Panc1 (cell line): ENCODE results near the gene REX1BD.

Experiments
- POLR2AphosphoS5 ChIP-seq: IDR thresholded peaks from 2 replicates; pipeline ENCODE4 v1.6.1; 2012; ENCODE audit warnings: mild to moderate bottlenecking, low read depth, low read length, moderate library complexity
- TF ChIP-seq, protein P1 (sequence below): fragments of 450-650 bp; IDR thresholded peaks from 2 replicates; pipeline ENCODE4 v1.5.1; 2017; ENCODE audit warnings: mild to moderate bottlenecking

DNA sequence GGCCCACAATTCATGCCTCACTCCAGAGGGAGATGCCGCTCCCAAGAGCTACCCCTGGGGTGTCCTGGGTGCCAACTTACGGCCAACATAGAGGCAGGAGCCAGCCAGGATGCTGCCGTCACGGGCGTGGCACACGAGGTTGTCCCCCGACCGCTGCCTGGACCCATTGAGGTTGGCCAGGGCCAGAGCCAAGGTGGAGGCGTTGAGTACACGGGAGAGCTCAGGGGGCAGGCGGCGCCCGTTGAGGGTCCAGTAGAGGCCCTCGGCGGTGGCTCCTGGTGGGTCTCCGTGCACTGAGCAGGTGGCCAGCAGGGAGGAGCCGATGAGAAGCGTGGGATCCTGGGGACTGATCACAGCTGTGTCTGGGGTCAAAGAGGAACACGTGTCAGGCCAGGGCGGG is 10.9 kb downstream of the REX1BD start:
- TF ChIP-seq, protein P1, sequence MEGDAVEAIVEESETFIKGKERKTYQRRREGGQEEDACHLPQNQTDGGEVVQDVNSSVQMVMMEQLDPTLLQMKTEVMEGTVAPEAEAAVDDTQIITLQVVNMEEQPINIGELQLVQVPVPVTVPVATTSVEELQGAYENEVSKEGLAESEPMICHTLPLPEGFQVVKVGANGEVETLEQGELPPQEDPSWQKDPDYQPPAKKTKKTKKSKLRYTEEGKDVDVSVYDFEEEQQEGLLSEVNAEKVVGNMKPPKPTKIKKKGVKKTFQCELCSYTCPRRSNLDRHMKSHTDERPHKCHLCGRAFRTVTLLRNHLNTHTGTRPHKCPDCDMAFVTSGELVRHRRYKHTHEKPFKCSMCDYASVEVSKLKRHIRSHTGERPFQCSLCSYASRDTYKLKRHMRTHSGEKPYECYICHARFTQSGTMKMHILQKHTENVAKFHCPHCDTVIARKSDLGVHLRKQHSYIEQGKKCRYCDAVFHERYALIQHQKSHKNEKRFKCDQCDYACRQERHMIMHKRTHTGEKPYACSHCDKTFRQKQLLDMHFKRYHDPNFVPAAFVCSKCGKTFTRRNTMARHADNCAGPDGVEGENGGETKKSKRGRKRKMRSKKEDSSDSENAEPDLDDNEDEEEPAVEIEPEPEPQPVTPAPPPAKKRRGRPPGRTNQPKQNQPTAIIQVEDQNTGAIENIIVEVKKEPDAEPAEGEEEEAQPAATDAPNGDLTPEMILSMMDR: no peak
- no peak for TF ChIP-seq POLR2AphosphoS5
